H9 (cell line): ENCODE data around the gene FUT8. TPM values are rescaled to one million over a fixed set of nuclear protein-coding genes. Genes with fewer than 3 reads are reported as not detected.

ENCODE experiments used
- DNase-seq: peaks from one replicate; pipeline ENCODE4 v3.0.0-alpha.2; 2017
- H2AFZ ChIP-seq: one replicate; pipeline ENCODE4 v1.6.1; 2013; ENCODE audit warnings: mild to moderate bottlenecking, low read length, control low read depth, moderate library complexity
- H2AK5ac ChIP-seq: 2 replicates; pipeline ENCODE4 v1.6.1; 2013; ENCODE audit warnings: low read length, control low read depth, mixed read lengths; ENCODE audit not compliant: insufficient read length
- H2BK120ac ChIP-seq: one replicate; pipeline ENCODE4 v1.6.1; 2013; ENCODE audit warnings: low read depth, mild to moderate bottlenecking, low read length, control low read depth, inconsistent platforms; ENCODE audit not compliant: poor library complexity, severe bottlenecking
- H2BK12ac ChIP-seq: 2 replicates; pipeline ENCODE4 v1.6.1; 2013; ENCODE audit warnings: low read length, control low read depth, mixed read lengths, low read depth; ENCODE audit not compliant: insufficient read length
- H2BK15ac ChIP-seq: 2 replicates; pipeline ENCODE4 v1.6.1; 2013; ENCODE audit warnings: low read depth, low read length, control low read depth
- H2BK20ac ChIP-seq: one replicate; pipeline ENCODE4 v1.6.1; 2013; ENCODE audit warnings: low read depth, mild to moderate bottlenecking, low read length, control low read depth, inconsistent platforms; ENCODE audit not compliant: poor library complexity, severe bottlenecking
- H2BK5ac ChIP-seq: 2 replicates; pipeline ENCODE4 v1.6.1; 2013; ENCODE audit warnings: low read length, control low read depth, mixed read lengths; ENCODE audit not compliant: insufficient read length
- H3K14ac ChIP-seq: 2 replicates; pipeline ENCODE4 v1.6.1; 2013; ENCODE audit warnings: low read length, control low read depth; ENCODE audit not compliant: insufficient read depth
- H3K18ac ChIP-seq: 2 replicates; pipeline ENCODE4 v1.6.1; 2013; ENCODE audit warnings: low read depth, mild to moderate bottlenecking, mixed read lengths, low read length, control low read depth; ENCODE audit not compliant: insufficient read length
- H3K23ac ChIP-seq: 2 replicates; pipeline ENCODE4 v1.6.1; 2013; ENCODE audit warnings: low read length, control low read depth, mixed read lengths, low read depth; ENCODE audit not compliant: insufficient read length
- H3K23me2 ChIP-seq: 2 replicates; pipeline ENCODE4 v1.6.1; 2013; ENCODE audit warnings: low read depth, mild to moderate bottlenecking, mixed read lengths, low read length, control low read depth; ENCODE audit not compliant: insufficient read length, poor library complexity, severe bottlenecking
- H3K27ac ChIP-seq: 2 replicates; pipeline ENCODE4 v1.5.1; 2013; ENCODE audit warnings: low read length, control low read depth, mixed read lengths, low read depth; ENCODE audit not compliant: insufficient read length
- H3K27me3 ChIP-seq: 2 replicates; pipeline ENCODE4 v1.6.1; 2013; ENCODE audit warnings: low read length, control low read depth, inconsistent platforms; ENCODE audit not compliant: insufficient read depth
- H3K4ac ChIP-seq: 2 replicates; pipeline ENCODE4 v1.6.1; 2013; ENCODE audit warnings: low read depth, mild to moderate bottlenecking, control low read depth, inconsistent platforms, low read length, moderate library complexity
- H3K4me1 ChIP-seq: 2 replicates; pipeline ENCODE4 v1.6.1; 2013; ENCODE audit warnings: low read length, control low read depth, inconsistent platforms; ENCODE audit not compliant: insufficient read depth
- H3K4me2 ChIP-seq: 2 replicates; pipeline ENCODE4 v1.6.1; 2013; ENCODE audit warnings: low read length, control low read depth, mixed read lengths; ENCODE audit not compliant: insufficient read length, insufficient read depth
- H3K56ac ChIP-seq: 2 replicates; pipeline ENCODE4 v1.6.1; 2013; ENCODE audit warnings: low read depth, mild to moderate bottlenecking, mixed read lengths, low read length, control low read depth; ENCODE audit not compliant: insufficient read length
- H3K79me1 ChIP-seq: 2 replicates; pipeline ENCODE4 v1.6.1; 2013; ENCODE audit warnings: low read depth, mild to moderate bottlenecking, moderate library complexity, low read length, control low read depth, inconsistent platforms; ENCODE audit not compliant: insufficient read depth, poor library complexity, severe bottlenecking
- H3K79me2 ChIP-seq: 2 replicates; pipeline ENCODE4 v1.6.1; 2013; ENCODE audit warnings: low read length, control low read depth, inconsistent platforms; ENCODE audit not compliant: insufficient read depth
- H3K9ac ChIP-seq: 2 replicates; pipeline ENCODE4 v1.6.1; 2013; ENCODE audit warnings: low read length, control low read depth, mixed read lengths; ENCODE audit not compliant: insufficient read length; ENCODE audit errors: extremely low read depth
- H3K9me3 ChIP-seq: one replicate; pipeline ENCODE4 v1.6.1; 2013; ENCODE audit warnings: low read depth, low read length, inconsistent platforms; ENCODE audit not compliant: control insufficient read depth
- H3T11ph ChIP-seq: one replicate; pipeline ENCODE4 v1.6.1; 2013; ENCODE audit warnings: mild to moderate bottlenecking, low read length, control low read depth, inconsistent platforms
- H4K20me1 ChIP-seq: one replicate; pipeline ENCODE4 v1.6.1; 2013; ENCODE audit not compliant: control insufficient read depth, insufficient read length, insufficient read depth
- H4K5ac ChIP-seq: 2 replicates; pipeline ENCODE4 v1.6.1; 2013; ENCODE audit warnings: low read depth, mild to moderate bottlenecking, mixed read lengths, low read length, control low read depth; ENCODE audit not compliant: insufficient read length
- H4K8ac ChIP-seq: replicated peaks from 2 replicates; pipeline ENCODE4 v1.6.1; 2013; ENCODE audit warnings: low read length, control low read depth, mixed read lengths, low read depth; ENCODE audit not compliant: insufficient read length
- H4K91ac ChIP-seq: 2 replicates; pipeline ENCODE4 v1.6.1; 2013; ENCODE audit warnings: low read depth, mild to moderate bottlenecking, moderate library complexity, mixed read lengths, low read length, control low read depth; ENCODE audit not compliant: insufficient read length
- H3K27ac Mint-ChIP-seq, 3 experiments: 2 replicates in 2 of 3; 3 replicates in 1 of 3; pipeline ENCODE4 v1.8.0; 2020 to 2021; ENCODE audit warnings: mixed read lengths in 3 of 3, mild to moderate bottlenecking in 1 of 3, moderate library complexity in 1 of 3
- H3K27me3 Mint-ChIP-seq: 2 replicates; pipeline ENCODE4 v1.8.0; 2021; ENCODE audit warnings: low read depth, mild to moderate bottlenecking, moderate library complexity, mixed read lengths
- H3K36me3 Mint-ChIP-seq, 3 experiments: 2 replicates in 2 of 3; 3 replicates in 1 of 3; pipeline ENCODE4 v1.8.0; 2020 to 2021; ENCODE audit warnings: low read depth in 3 of 3, mixed read lengths in 3 of 3; ENCODE audit not compliant: insufficient read depth in 1 of 3
- H3K4me1 Mint-ChIP-seq, 2 experiments: 2 replicates each; pipeline ENCODE4 v1.8.0; 2020; ENCODE audit warnings: mixed read lengths in 2 of 2
- H3K4me3 Mint-ChIP-seq, 2 experiments: 2 replicates in 1 of 2; 3 replicates in 1 of 2; pipeline ENCODE4 v1.8.0; 2020 to 2021; ENCODE audit warnings: mild to moderate bottlenecking in 2 of 2, mixed read lengths in 2 of 2, moderate library complexity in 1 of 2
- H3K9me3 Mint-ChIP-seq, 2 experiments: 2 replicates in 1 of 2; 3 replicates in 1 of 2; pipeline ENCODE4 v1.8.0; 2020; ENCODE audit warnings: mild to moderate bottlenecking in 2 of 2, mixed read lengths in 2 of 2, moderate library complexity in 1 of 2
- WGBS: extraction: QIAGEN DNeasy Blood & Tissue Kit; methylation state at CpG from one replicate; pipeline ENCODE4 v1.1.7; 2013; ENCODE audit warnings: missing lambda C conversion rate, low lambda C conversion rate, mixed read lengths; ENCODE audit not compliant: insufficient read length; ENCODE audit errors: extremely low coverage; 5-methylcytosine and 5-hydroxymethylcytosine counted together
- total RNA-seq: library from RNA; stranded (reverse); gene quantifications from 2 replicates; pipeline ENCODE4 v1.2.1, GENCODE V29; 2021
- TF ChIP-seq, protein P1 (sequence below): fragments of 200-600 bp; sonication (generic); conservative IDR thresholded peaks from 3 replicates; pipeline ENCODE4 v1.8.0; 2021; ENCODE audit warnings: antibody characterized with exemption, mild to moderate bottlenecking

Gene FUT8
- total RNA-seq, 1 experiment from 2014 or later, result 44.3 TPM

- no CpG with 5 or more reads among the region's 6 CpGs for WGBS
- Histone ChIP-seq H4K20me1 (no peaks in the 10 kb centered on the region), H3K14ac (no peak overlapping the region), H3K9me3 (no peaks in the 10 kb centered on the region), H2BK12ac (no peak overlapping the region), H2AFZ (no peak overlapping the region), H3K79me1 (no peaks in the 10 kb centered on the region), H3K23me2 (no peaks in the 10 kb centered on the region), H4K91ac (no peak overlapping the region), H3K4me2 (no peak overlapping the region), H2BK5ac (no peak overlapping the region), H3K27ac (no peak overlapping the region), H3K4ac (no peak overlapping the region), H3T11ph (no peak overlapping the region), H3K23ac (no peak overlapping the region), H2BK120ac (no peak overlapping the region), H3K18ac (no peak overlapping the region), H3K27me3 (no peaks in the 10 kb centered on the region), H4K8ac (no peak overlapping the region), H2AK5ac (no peak overlapping the region), H2BK15ac (no peak overlapping the region), H3K79me2 (no peaks in the 10 kb centered on the region), H3K4me1 (no peaks in the 10 kb centered on the region), H4K5ac (no peak overlapping the region), H3K56ac (no peak overlapping the region), H2BK20ac (no peak overlapping the region), H3K9ac (no peak overlapping the region)
- no peak overlapping the region for H3K4me3 Mint-ChIP-seq
- no peaks in the 10 kb centered on the region for H3K9me3 Mint-ChIP-seq
- H3K4me1 Mint-ChIP-seq, result no peaks in the 10 kb centered on the region
- DNase-seq, result no peak
- H3K27ac Mint-ChIP-seq, result no peak overlapping the region
- H3K27me3 Mint-ChIP-seq, result no peaks in the 10 kb centered on the region
- TF ChIP-seq, protein P1, sequence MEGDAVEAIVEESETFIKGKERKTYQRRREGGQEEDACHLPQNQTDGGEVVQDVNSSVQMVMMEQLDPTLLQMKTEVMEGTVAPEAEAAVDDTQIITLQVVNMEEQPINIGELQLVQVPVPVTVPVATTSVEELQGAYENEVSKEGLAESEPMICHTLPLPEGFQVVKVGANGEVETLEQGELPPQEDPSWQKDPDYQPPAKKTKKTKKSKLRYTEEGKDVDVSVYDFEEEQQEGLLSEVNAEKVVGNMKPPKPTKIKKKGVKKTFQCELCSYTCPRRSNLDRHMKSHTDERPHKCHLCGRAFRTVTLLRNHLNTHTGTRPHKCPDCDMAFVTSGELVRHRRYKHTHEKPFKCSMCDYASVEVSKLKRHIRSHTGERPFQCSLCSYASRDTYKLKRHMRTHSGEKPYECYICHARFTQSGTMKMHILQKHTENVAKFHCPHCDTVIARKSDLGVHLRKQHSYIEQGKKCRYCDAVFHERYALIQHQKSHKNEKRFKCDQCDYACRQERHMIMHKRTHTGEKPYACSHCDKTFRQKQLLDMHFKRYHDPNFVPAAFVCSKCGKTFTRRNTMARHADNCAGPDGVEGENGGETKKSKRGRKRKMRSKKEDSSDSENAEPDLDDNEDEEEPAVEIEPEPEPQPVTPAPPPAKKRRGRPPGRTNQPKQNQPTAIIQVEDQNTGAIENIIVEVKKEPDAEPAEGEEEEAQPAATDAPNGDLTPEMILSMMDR, result no peak
- no peaks in the 10 kb centered on the region for H3K36me3 Mint-ChIP-seq
Measured at GRCh38 chr14:65387171-65387570, 25.4 kb upstream of the FUT8 start.
